GM18858 (cell line): ENCODE data around the gene OTOF.

Experiments
- ATAC-seq: cut with Tn5 transposase; IDR thresholded peaks from one replicate; pipeline ENCODE4 v1.9.1; 2021; ENCODE audit not compliant: unreplicated experiment

The OTOF gene

GRCh38 chr2:26503231-26503880 lies 25.4 kb upstream of the OTOF start:
- ATAC-seq, result no peak

GRCh38 chr2:26500406-26500805 lies 22.5 kb upstream of the OTOF start:
- no peak for ATAC-seq

GRCh38 chr2:26495705-26496297 lies 17.9 kb upstream of the OTOF start:
- ATAC-seq, result no peak

- ATAC-seq, result no peak
These were observed 17.0 kb upstream of the OTOF start for GRCh38 chr2:26494891-26495290.

- ATAC-seq, result no peak
These were observed 16.3 kb upstream of the OTOF start for GRCh38 chr2:26494199-26494598.

- no peak for ATAC-seq
These were observed 15.6 kb upstream of the OTOF start for GRCh38 chr2:26493566-26493965.

- ATAC-seq, result no peak
These were observed 15.0 kb upstream of the OTOF start for GRCh38 chr2:26492749-26493515.

GRCh38 chr2:26491563-26492167 lies 13.7 kb upstream of the OTOF start:
- no peak for ATAC-seq

- no peak for ATAC-seq
These were observed 11.4 kb upstream of the OTOF start for GRCh38 chr2:26489213-26489850.

GRCh38 chr2:26488463-26489212 lies 10.7 kb upstream of the OTOF start:
- ATAC-seq, result no peak

- no peak for ATAC-seq
These were observed 9.3 kb upstream of the OTOF start for GRCh38 chr2:26487192-26487591.

- ATAC-seq, result no peak
These were observed 8.9 kb upstream of the OTOF start for GRCh38 chr2:26486789-26487188.

GRCh38 chr2:26485725-26486418 lies 7.9 kb upstream of the OTOF start:
- ATAC-seq, result no peak

GRCh38 chr2:26485099-26485498 lies 7.2 kb upstream of the OTOF start:
- no peak for ATAC-seq

- no peak for ATAC-seq
These were observed 6.7 kb upstream of the OTOF start for GRCh38 chr2:26484579-26484978.

GRCh38 chr2:26483957-26484565 lies 6.1 kb upstream of the OTOF start:
- no peak for ATAC-seq

- no peak for ATAC-seq
These were observed 5.6 kb upstream of the OTOF start for GRCh38 chr2:26483516-26483915.

- ATAC-seq, result no peak
These were observed 5.1 kb upstream of the OTOF start for GRCh38 chr2:26483027-26483326.

GRCh38 chr2:26482211-26483026 lies 4.5 kb upstream of the OTOF start:
- ATAC-seq, result no peak
